NCI-H2196 treated with DMSO at 0.1 percent for 48 hours (cell line): ENCODE measurements around the gene CRCP.
"Not testable (repeated sequence)": the region's sequence is repeated elsewhere in the genome, so short reads cannot be mapped to it uniquely, and the experiment has no call there.

Experiments
- DNase-seq: peaks from one replicate; lab custom pipeline; 2025; ENCODE audit not compliant: unreplicated experiment; lab: John Stamatoyannopoulos, UW

The CRCP gene

DNA sequence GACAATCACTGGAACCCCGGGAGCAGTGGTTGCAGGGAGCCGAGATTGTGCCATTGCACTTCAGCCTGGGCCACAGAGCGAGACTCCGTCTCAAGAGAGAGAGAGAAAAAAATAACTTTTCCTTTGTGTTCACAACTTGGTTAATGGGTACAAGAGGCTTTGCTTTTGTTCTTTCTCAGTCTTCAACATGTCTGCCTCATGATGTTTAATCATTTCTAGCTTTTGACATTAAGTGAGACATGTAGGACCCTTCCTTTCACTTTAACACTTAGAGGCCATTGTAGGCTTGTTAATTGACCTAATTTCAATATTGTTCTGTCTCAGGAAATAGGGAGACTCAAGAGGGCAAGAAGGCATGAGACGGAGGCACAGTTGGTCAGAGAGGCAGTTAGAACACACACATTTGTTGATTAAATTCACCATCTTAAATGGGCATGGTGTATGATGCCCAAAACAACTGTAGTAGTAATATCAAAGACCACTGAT is 9.3 kb upstream of the CRCP start:
- DNase-seq, result no peak

DNA sequence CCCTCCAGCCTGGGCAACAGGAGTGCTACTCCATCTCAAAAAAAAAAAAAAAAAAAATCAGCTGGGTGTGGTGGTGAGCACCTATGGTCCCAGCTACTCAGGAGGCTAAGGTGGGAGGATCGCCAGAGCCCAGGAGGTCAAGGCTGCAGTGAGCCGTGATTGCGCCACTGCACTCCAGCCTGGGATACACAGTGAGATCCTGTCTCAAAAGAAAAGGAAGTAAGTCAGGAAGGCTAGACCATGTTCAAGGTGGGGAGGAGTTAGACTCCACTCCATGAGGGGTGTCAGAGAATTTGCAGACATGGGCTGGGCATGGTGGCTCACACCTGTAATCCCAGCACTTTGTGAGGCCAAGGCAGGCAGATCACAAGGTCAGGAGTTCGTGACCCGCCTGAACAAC is 6.2 kb upstream of the CRCP start:
- not testable (repeated sequence) for DNase-seq

DNA sequence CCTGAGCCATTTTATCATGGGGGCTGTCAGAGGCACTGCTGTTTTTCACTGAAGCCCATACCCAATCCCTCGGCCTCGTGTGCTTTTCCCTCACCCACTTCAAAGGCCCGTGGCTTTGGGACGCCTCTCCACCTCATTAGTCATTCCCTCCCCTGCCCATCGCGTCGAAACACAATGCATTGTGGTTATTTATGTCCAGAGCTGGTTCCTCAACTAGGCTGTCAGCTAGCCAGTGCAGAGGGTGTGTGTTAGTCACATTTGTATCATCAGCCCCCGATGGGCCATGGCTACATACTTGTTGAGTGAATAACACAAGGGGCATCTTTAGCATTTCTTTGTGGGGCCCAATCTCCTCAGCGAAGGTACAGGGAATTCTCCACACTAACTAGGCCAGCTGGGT is 3.8 kb upstream of the CRCP start:
- DNase-seq, result no peak

GRCh38 chr7:66116680-66117420 is 2.2 kb downstream of the CRCP start:
- not testable (repeated sequence) for DNase-seq

DNA sequence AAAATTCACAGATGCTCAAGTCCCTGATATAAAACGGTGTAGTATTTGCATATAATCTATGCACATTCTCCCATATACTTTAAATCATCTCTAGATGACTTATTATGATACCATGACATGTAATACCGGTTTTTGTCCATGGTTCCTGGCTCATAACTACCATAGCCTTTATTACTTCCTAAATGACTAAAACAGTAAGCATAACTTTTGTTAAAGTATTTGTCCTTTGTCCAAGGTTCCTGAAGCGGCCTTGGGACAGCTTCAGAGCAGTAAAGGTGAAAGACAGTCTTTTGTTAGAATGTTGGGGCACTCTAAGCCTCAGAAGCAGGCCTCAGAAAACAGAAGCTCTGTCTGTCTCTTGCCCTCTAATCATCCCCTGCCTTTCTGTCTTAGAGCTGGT is 4.0 kb downstream of the CRCP start:
- DNase-seq, result no peak

DNA sequence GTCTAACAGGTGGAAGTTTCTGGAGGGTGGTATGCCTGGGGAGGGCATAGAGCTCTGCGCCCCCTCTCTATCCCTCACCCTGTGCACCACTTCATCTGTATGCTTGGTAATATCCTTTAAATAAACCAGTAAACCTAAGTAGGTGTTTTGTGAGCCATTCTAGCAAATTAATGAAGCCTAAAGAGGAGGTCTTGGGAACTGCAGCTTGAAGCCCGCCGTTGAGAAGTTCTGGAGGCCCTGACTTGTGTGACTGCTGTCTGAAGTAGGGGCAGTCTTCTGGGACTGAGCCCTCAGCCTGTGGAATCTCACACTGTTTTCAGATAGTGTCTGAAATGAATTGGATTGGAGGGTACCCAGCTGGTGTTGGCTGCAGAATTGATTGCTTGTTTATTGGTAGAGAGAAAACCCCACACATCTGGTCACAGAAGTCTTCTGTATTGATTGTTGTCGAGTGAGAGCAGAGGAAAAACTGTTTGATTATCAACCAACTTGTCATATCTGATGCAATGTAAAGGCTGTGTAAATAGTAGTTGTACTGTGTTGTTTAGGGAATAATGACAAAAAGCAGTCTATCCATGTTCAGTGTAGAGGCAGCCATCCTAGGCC is 4.7 kb downstream of the CRCP start:
- no peak for DNase-seq

- no peak for DNase-seq
These were observed 8.5 kb downstream of the CRCP start for GRCh38 chr7:66123175-66123528.

- DNase-seq, result not testable (repeated sequence)
These were observed 9.9 kb downstream of the CRCP start for GRCh38 chr7:66124569-66124861.

DNA sequence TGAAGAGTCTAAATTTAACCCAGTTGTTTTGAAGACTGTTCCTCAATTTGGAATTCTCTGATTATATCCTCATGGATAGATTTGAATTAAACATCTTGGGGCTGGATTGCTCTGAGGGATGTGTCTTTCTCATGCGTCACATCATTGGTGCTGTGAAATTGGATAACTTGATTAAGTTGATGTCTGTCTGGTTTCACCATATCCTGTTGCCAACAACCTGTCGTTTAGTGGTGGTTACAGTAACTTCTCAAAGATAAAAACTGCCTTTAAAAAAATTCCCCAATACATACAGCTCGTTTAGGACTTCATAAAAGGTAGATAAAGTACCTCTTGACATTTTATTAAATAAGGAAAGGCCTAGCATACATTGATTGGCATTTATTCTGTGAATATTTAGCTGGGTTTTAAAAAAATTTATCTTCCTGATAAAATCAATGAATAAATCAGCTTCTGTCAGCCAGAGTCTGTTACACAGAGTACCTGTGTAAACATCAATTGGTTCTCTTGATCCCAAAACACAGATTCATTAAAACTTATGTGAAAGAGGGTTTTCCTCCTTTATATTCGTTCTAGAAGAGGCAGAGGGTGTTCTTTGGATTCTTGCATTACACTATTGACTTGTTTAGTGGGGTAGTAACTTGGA is 10.5 kb downstream of the CRCP start:
- no peak for DNase-seq

DNA sequence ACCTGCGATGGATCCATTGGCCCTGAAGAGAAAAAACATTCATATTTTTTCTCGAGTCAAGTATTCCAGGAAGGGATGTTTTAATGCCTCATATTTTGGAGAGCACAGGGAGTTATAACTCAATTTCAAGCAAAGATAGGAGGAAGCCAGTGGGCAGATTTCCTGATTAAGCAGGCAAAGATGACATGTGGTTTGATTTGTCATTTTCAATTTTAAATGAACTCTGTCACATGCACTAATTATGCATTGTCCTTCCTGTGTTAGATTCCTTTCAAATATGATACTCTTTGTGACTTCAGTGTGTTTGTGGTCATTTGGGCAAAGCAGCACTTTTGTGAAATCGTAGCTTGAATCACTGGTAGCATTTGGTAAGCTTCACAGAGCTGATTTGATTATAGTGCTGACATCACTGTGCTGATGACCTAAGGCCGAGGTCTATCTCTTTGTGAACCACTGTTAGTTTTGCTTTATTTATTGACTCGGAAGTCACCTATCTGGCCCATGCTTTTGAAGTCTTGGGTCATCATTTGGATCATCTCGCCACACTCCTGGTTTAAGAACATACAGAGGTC is 11.2 kb downstream of the CRCP start:
- not testable (repeated sequence) for DNase-seq

DNA sequence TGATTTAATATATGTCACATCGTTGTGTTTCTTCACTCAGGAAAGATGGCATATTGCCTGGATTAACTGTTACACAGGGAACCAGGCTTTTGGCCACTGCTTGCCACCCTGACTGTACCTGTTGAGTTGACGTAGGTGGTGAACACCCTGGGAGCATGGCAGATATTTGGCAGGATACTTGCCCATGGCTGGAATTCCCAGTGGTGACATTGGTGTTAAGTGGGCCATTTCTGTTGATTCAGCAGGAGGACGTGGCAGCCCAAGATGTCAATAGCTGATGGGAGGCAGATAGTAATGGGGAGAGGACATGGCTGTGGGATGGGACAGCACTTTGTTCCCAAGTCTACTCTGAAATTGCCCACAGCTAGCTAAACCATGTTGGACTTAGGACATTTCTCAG is 12.5 kb downstream of the CRCP start:
- DNase-seq, result not testable (repeated sequence)

DNA sequence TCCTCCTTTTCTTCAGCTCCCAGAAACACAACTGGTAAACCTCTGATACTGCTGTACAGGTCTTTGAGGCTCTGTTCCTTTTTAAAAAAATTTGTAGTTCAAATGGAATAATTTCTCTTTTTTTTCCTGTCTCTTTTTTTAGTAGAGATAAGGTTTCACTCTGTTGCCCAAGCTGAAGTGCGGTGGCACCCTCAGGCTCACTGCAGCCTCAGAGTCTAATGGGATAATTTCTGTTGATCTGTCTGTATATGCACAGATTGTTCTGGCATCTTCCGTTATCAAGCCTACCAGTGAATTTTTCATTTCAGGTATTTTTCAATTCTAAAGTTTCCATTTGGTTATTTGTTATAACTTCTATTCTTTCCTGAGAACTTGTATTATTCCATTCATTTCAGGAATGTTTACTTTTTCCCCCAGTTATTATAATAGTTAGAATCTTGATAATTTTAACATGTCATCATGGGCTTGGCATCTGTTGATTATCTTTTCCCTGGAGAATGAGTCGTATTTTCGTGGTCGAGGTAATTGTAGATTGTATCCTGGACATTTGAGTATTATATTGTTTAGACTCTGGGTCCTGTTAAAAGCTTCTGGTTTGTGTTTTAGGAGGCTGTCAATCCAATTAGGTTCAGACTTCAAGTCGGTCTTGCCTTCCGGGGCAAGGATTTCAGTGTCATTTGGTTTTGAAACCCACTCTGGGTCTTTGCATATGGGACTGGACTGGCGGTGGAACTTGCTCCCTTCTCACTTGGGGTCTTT is 24.5 kb downstream of the CRCP start:
- DNase-seq, result no peak

GRCh38 chr7:66140924-66141323 is 26.3 kb downstream of the CRCP start:
- peak; percentile 11 for DNase-seq

DNA sequence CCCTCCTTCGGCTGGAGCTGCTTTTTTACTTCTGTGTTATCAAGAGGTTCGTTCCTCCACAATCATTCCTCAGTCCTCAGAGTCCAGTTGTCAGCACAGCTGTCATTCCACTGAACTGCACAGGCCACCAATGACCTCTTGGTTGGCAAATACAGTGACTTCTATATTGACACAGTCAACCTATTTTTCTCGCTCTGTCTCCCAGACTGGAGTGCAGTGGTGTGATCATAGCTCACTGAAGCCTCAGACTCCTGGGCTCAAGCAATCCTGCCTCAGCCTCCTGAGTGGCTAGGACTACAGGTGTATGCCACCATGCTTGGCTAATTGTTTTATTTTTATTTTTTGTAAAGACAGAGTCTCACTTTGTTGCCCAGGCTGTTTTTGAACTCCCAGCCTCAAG is 27.7 kb downstream of the CRCP start:
- DNase-seq, result no peak

DNA sequence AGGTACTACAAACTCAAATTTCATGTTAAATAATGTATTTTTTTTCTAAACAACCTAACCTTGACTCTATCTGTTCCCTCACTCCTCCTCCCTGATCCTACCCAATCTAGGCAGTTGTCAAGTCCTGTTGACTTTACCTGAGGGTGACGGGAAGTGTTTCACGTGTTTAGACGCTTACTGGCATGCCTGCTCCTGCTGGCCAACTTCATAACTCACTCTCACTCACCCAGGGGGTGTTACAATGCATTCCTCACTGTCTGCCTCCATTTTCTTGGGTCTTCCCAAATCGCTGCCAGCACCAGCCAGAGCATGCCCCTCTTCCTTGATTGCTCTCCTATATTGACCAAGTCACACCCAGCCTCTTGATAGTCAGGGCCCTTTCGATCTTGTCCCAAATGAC is 28.3 kb downstream of the CRCP start:
- no peak for DNase-seq

- no peak for DNase-seq
These were observed 29.3 kb downstream of the CRCP start for GRCh38 chr7:66143876-66144332.

GRCh38 chr7:66145400-66146104 is 30.9 kb downstream of the CRCP start:
- DNase-seq, result no peak

DNA sequence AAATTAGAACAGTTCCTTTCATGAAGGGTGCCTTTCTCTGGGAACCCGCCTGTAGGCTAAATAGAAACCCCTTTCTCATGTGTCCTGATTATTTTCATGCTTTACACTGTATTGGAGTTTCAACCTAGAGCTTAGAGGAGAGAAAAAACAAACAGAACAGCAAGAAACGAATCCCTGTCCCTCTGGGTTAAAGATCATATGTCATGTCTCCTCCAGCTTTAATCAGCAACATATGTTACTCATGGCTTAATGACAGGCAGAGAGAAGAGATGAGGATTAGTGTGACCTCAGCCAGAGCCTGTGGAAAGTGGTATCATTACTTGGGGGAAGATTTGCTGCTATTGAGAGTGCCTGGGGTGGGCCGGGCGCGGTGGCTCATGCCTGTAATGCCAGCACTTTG is 32.1 kb downstream of the CRCP start:
- no peak for DNase-seq

DNA sequence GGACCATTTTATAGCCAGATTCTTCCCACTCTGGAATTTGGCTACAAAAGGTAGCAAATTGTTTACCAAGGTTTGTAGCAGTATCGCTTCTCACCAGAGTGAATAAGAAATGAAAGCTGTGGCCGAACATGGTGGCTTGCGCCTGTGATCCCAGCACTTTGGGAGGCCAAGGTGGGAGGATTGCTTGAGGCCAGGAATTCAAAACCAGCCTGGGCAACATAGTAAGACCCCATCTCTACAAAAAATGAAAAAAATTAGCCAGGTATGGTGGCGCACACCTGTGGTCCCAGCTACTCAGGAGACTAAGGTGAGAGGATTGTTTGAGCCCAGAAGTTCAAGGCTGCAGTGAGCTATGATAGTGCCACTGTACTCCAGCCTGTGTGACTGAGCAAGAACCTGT is 33.0 kb downstream of the CRCP start:
- not testable (repeated sequence) for DNase-seq

- no peak for DNase-seq
These were observed 35.8 kb downstream of the CRCP start for GRCh38 chr7:66150471-66150870.
